ENCODE data around the gene SETDB2.

Gene SETDB2, protein sequence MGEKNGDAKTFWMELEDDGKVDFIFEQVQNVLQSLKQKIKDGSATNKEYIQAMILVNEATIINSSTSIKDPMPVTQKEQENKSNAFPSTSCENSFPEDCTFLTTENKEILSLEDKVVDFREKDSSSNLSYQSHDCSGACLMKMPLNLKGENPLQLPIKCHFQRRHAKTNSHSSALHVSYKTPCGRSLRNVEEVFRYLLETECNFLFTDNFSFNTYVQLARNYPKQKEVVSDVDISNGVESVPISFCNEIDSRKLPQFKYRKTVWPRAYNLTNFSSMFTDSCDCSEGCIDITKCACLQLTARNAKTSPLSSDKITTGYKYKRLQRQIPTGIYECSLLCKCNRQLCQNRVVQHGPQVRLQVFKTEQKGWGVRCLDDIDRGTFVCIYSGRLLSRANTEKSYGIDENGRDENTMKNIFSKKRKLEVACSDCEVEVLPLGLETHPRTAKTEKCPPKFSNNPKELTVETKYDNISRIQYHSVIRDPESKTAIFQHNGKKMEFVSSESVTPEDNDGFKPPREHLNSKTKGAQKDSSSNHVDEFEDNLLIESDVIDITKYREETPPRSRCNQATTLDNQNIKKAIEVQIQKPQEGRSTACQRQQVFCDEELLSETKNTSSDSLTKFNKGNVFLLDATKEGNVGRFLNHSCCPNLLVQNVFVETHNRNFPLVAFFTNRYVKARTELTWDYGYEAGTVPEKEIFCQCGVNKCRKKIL

DNA sequence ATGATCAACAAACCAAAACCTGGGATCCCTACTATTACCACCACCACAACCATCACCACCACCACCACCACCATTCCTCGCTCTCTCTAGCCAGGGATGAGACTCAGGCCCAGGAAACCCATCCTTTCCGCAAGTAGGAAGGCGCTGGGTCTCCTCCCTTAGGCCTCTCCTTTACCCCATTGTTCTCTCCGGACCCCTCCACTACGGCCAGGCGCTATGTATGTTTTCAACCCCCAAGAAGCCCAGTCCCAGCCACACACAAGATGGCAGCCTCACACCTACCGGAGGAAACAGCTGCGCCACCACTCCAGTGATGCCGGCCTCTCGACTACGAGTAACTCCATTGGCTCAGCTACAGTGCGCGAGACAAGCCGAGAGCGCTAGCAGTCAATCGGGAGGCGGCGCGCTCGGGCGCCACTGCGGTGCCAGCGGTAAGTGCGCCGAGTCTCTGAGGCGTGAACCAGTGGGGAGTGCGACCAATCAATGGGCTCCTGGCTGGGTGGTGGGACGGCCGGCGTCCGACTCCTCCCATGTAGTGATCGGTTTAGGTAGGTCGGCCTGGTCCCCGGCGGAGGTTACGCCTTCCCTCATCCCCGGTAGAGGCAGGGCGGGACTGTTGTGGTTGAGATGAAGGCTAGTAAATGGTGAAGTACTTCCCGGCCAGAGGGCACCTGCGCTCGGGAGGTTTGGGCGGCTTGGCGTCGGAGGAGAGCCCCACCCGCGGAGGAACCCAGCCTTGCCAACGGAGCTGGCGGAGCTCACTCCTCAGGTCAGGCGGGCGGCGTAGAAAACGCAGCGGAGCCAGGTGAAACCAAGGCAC lies at the start of gene SETDB2, which contains the start of gene CAB39L:
SETDB2 (plus strand) TSS at position 571 of the 820 bp plus-strand sequence. CDS start 7,620 bp downstream, outside the sequence.
CAB39L (minus strand) TSS at position 361 of the 820 bp plus-strand sequence. CDS start 61,154 bp downstream, outside the sequence.
- peak; percentile 66 for DNase-seq

DNA sequence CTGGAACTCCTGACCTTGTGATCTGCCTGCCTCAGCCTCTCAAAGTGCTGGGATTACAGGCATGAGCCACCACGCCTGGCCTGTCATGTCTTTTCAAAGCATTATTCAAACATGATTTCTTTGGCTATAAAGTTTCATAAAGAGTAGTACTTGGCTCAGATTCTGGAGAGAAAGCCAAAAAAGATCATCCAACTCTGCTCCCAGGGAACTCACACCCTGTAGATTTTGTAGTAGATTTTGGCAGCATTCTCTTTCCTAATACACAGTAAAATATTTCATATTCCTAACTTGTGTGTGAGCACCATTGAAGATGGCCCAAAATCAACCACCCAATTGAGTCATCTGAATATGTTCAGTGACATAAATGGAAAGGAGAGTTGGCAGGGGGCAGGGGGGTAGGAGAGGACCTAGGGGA lies 48.6 kb upstream of the SETDB2 start:
- DNase-seq: no peak

DNA sequence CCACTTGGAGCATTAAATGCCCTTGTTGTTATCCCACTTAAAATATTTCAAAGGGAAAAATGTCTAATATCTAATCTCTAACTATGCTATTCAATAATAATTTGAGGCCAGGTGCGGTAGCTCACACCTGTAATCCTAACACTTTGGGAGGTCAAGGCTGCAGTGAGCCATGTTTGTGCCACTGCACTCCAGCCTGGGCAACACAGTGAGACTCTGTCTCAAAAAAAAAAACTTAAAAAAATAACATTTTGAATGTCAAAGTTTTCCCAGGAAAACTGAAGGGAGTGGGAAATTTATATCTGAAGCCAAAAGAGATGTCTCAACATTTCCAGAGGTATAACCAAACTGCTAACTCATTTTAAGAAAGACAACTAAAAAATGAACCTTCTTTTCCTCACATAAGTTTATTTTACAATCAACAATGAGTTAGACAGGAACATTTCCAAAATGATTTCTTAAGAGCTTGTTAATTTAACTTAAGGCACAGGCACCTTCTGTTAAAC lies 48.1 kb upstream of the SETDB2 start:
- no peak for DNase-seq

DNA sequence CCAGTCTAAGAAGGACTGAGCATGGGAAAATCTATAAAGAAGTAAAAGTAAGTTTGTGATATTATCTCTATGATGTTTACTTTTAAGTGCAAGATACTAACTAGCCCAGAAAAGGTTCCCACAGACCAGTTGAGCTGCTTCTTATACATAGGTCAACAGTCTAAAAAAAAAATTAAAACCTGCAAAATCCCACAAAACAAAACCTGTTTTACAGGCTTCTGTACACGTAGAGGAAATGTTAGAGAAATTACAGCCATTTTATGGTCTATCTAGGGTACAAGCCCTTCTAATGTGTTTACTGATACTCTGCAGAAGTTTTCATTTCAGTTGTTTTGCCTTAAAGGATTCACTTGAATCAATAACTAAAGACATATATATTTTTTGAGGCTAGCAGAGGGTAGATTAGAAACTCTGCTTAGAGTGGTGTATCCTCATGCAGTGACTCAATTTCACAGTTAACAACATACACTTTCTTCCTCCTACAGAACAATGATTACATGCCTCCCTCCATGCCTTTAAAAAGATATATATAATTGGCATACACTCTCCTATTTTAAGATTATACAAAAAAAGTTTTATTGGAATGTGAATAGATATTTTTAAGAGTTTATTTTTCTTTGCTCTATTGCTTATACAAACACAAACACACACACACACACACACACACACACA lies 44.1 kb upstream of the SETDB2 start:
- no peak for DNase-seq

DNA sequence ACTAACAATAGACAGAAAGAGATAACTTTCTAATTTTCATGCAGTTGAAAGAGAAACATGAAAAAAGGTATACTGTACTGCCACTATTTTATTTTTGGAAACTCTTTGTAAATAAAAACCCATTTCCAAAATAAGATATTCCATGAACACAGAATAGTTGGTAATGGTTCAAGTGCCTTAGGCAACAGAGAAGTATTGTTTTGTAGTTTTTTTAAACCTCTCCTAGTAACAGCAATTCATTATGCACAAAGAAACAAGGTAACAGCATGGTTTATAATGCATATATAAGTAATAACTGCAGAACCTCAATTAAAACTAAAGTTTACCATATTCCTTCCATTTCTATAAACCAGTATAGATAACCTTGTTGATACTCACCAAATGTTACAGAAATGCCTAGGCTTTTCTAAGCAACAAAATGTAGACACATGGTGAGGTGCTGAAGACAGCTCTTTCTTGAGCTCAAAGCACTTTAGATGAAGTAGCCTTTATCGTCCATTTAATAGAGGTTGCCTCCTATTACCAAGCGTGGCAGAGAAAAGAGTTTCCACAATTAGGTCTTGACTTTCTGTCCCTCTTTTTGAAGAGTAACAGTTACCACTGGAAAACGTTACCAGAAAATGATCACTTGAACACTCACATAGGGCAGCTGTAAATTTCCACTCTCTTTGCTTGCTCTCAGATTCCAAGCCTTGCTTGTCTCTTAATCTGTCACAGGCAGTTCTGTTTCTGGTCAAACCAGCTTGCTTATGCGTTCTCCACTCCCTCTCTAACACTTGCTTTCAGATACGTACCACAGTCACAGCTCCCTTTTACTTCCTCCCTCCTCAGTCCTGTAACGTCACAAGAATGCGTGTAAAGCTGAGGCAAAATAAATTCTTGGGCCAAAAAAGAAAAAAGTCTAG lies 43.1 kb upstream of the SETDB2 start:
- no peak for DNase-seq

DNA sequence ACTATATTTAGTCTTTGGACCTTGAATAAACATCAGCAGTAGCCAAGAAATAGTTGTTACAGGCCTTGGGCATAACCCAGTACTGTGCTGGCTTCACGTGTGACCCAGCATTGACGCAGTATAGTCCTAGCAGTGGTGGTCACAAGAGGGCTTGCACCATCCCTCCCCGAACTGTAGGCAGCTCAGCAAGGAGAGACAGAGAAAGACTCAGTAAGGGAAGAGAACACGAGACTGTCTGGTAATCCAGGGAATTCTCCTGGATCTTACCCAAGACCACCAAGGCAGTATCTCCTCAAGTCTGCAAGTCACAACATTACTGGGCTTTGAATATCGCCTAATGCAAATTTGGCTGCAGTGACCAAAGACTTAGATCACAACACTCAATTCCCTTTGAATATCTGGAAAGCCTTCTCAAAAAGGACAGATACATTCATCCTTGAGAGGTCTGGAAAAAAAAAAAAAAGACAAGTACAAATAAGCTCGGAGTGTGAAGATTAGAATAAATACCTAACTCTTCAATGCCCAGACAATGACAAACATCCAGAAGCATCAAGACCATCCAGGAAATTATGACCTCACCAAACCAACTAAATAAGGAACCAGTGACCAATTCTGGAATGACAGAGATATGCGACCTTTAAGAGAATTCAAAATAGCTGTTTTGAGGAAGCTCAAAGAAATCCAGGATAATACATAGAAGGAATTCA lies 39.9 kb upstream of the SETDB2 start:
- DNase-seq: no peak

DNA sequence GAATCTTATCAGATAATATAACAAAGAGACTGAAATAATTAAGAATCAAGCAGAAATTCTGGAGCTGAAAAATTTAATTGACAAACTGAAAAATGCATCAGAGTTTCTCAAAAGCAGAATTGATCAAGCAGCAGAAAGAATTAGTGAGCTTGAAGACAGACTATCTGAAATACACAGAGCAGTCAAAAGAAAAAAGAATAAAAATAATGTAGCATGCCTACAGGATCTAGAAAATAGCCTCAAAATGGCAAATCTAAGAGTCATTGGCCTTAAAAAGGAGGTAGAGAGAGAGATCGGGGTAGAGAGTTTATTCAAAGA lies 39.4 kb upstream of the SETDB2 start:
- no peak for DNase-seq

DNA sequence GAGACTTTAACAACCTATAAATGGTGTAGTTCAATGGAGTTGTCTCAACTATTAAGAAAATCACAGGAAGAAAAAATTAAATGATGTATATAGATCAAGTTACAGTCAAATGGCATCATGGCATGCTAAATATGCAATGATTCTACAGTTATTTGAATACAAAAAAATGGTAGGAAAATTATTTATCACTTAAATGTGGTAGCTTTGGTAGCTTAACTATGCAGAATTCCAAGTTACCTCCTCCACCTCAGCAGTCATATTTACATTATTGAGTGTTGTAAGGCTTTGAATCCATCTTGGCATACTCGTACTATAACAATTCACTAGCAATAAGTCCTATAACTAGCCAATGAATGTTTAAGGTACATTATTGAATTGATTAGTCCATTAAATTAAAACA lies 37.0 kb upstream of the SETDB2 start:
- no peak for DNase-seq

DNA sequence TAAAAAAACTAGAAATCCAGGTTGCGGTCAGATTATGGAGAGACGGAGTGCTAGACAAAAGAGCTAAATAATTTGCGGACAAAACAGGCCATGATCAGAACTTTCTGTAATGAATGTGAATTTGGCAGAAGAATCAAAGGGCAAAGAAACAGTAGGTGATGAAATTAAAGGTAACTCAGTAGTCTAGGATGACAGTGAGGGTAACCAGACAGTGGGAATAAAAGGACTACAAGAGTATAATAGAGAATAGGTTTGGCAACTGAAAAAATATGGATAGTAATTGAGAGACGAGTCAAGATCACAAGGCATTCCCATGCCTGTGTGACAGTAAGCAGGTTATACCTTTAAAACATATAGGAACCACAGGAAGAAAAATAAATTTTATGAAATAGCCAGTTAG lies 36.1 kb upstream of the SETDB2 start:
- no peak for DNase-seq

DNA sequence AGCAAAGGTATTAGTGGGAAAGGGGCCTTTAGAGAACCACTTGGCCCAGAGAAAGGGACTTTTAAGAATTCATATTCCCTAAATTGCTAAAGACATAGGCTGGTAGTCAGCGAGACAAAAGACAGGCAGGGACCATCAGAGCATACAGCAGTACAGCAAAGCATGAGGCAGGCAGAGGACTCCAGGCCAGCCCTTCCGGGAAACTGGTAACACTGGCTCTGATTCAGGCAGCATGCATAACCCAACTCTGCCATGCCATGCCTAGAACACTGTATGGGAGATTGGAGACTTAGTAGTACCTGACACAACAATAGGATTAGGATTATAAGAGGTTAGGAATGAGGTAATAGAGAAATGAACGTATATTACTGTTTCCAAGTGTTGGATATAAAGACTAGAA lies 35.1 kb upstream of the SETDB2 start:
- DNase-seq: no peak

DNA sequence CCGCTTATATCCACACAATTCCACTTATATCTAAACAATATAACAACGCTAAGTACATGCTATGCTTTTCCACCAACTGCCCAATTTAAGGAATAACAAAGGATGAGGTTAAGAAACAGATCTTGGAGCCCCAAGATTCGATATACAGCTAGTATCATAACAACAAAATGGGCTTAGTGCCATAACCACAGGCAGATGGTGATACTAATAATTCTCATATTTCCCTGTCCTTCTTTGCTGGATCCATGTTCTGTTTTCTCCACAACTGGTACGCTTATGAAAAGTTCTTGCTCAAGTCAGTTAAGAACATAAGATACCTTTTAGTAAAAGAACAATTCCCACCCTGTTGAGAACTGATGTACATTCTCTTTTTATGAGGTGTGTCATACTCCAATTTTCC lies 34.1 kb upstream of the SETDB2 start:
- DNase-seq: no peak

DNA sequence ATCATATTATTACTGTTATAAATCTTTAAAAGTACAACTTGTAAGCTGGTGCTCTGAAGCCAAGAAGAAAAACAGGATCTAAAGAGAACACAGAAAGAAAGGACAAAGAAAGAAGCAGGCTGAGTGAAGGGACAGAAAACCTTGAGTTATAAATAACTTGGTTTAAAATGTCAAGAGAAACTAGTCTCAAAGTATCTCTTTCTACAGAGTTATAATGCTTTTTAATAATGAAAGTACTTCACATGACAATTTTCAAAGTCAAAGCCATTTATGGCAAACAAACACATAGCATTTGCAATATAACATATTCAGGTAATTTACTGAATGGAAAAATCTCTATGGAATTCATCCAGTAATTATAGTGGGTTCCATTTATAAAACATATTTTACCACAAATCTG lies 33.6 kb upstream of the SETDB2 start:
- no peak for DNase-seq

DNA sequence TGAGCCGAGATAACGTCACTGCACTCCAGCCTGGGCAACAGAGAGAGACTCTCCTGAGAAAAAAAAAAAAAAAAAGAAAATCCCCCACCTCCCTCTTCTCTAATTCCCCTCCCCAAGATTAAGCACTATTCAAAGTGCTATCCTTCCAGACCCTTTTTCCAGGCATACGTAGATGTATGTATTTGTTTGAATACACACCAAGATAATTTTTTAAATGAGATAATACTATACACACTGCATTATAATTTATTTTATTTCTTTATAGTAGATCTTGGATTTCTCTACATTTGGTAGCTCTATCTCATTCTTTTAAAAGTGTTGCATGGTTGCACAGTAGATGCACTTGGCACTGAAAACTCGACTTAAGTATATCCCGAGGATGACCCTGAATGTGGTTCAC lies 32.7 kb upstream of the SETDB2 start:
- no peak for DNase-seq

DNA sequence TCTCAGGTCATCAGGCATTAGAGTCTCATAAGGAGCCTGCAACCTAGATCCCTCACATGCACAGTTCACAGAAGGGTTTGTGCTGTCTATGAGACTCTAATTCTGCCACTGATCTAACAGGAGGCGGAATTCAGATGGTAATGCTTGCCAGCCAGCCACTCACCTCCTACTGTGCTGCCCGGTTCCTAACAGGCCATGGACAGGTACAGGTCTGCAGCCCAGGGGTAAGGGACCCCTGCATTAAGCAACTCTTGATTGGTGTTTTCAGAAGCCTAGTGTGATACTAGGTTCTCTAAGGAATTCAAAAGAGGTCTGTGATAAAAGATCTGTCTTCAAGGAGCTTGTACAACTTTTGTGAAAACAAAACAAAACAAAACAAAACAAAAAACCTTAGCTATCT lies 31.3 kb upstream of the SETDB2 start:
- no peak for DNase-seq

DNA sequence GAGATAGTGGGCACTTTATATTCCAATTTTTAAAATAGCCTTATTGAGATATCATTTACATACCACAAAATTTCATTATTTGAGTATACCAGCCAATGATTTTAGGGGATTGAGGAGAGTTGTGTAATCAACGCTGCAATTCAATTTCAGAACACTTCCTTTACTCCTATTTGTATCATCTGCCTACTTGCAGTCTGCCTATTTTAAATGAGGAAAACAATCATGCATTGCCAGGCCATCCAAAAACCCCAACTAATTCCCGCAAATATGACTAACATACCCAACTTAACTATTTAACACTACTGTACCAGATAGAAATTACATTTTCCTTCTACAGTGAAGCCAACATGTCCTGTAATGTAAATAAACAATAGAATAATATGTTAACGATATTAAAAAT lies 26.9 kb upstream of the SETDB2 start:
- no peak for DNase-seq

DNA sequence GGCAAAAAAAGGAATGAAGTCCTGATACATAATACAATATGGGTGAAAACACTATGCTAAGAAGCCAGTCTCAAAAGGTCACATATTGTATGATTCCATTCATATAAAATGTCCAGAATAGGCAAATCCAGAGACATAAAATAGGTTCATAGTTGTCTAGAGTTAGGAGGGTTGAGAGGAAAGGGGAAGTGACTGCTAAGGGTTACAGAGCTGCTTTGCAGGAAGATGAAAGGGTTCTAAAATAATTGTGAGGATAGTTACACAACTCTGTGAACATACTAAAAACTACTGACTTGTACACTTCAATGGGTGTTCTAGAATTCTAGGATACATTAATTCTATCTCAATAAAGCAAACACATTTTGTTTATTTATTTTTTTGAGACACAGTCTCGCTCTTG lies 25.9 kb upstream of the SETDB2 start:
- DNase-seq: no peak

DNA sequence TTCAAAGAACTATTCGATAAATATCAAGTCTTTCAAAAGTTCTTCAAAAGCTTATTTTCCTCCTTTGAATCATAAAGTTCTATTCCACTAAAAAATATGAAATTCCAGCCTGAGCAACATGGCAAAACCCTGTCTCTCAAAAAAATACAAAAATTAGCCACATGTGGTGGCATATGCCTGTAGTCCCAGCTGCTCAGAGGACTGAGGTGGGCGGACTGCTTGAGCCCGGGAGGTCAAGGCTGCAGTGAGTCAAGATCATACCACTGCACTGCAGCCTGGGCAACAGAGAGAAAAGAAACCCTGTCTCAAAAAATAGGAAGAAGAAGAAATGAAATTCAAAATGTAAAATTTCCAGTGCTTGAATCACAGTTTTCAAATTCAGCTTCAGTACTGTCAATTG lies 24.8 kb upstream of the SETDB2 start:
- DNase-seq: no peak

DNA sequence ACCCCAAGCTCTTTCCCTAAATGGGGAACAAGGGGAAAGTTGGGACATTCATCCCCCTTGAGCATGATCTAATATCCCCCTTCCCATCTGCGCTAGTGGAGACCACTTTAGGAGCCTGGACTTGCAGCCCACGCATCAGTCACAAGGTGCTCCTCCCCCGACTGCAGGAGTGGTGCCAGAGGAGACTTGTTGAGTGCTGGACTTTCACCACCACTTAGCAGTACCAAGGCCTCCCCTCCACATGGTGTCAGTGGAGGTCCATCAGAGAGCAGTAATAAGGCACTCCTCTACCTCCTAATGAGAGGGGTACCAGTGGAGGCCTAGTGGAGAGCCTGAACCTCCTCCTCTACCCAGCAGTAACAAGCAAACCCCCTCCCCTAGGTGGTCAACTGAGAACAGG lies 22.7 kb upstream of the SETDB2 start:
- no peak for DNase-seq

DNA sequence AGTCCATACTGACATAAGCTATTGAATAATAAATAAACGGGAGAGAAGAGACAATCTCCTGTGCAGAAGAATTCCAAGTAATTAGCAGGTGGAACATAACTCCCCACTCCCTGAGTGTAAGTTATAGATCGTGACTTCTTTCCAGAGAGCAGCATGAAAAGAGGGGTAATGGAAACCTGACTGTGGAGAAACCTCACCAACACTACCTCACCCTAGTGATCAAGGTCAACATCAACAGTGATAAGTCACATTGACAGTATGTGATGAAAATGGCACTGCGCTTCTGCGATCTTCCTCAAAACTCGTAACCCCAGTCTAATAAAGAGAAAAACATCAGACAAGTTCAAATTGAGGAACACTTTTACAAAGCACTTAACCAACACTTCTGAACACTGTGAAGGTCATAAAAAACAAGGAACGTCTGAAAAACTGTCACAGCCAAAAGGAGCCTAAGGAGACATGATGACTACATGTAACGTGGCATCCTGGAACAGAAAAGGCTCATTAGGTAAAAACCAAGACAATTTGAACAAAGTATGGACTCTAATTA lies 20.0 kb upstream of the SETDB2 start:
- DNase-seq: no peak

DNA sequence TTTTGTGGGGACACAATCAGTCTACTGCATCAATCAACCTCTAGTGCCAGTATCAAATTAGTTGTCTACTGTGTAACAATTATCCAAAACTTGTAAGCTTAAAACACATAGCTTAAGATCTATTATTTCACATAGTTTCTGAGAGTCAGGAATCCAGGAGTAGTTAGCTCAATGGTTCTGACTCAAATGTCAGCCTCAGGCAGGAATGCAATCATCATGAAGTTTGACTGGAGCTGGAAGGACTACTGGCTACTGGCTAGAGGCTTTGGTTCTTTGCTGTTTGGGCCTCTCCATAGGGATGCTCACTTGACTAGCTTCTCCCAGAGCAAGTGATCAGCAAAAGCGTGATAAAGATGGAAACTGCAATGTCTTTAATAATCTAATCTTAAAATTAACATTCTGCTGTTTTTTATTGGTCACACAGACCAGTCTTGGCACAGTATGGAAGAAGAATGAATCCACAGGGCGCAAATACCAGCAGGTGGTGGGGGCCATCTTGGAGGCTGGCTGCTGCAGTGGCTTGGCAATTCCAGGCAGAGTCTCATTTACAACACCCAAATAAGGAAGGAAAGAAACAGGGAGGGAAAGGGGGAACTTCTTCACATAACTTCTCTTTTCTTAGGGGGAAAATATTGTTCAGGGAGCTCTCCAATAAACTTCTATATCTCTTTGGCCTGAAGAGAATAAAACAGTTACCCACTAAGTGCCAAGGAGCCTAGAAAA lies 15.9 kb upstream of the SETDB2 start:
- DNase-seq: no peak

Measured in 8988T (cell line).